ENCODE measurements around the gene PERCC1. TPM values are rescaled to one million over a fixed set of nuclear protein-coding genes. Genes with fewer than 3 reads are reported as not detected.

The PERCC1 gene
- not detected for total RNA-seq

GRCh38 chr16:1430759-1431496, at the start of gene PERCC1:
Gene PERCC1 (plus strand): TSS chr16:1431078. CDS start chr16:1432594, 1,516 bp downstream.

GRCh38 chr16:1414532-1415260, 16.2 kb upstream of the PERCC1 start, which contains the start of gene UNKL:
Gene UNKL (minus strand): TSS chr16:1414704. CDS start chr16:1414691, 13 bp downstream.

GRCh38 chr16:1443980-1444729, 13.3 kb downstream of the PERCC1 start, which contains the start of gene CCDC154:
Gene CCDC154 (minus strand): TSS chr16:1444556. CDS start chr16:1444322, 234 bp downstream.

GRCh38 chr16:1474796-1475551, 44.1 kb downstream of the PERCC1 start, which contains the start of gene CLCN7:
Gene CLCN7 (minus strand): TSS chr16:1475028. CDS start chr16:1474974, 54 bp downstream.

Other genes starting within 250 kb of the PERCC1 start
- not detected for gene TPSG1, start 205.8 kb upstream of the PERCC1 start, total RNA-seq
- gene TPSB2, start 200.9 kb upstream of the PERCC1 start, total RNA-seq, result 0.46 TPM
- not detected for gene TPSAB1, start 190.4 kb upstream of the PERCC1 start, total RNA-seq
- not detected for gene TPSD1, start 175.0 kb upstream of the PERCC1 start, total RNA-seq
- gene UBE2I, start 121.4 kb upstream of the PERCC1 start, total RNA-seq, result 48.7 TPM
- gene BAIAP3, start 97.4 kb upstream of the PERCC1 start, total RNA-seq, result 61.8 TPM
- gene TSR3, start 79.2 kb upstream of the PERCC1 start, total RNA-seq, result 43.6 TPM
- gene GNPTG, start 79.1 kb upstream of the PERCC1 start, total RNA-seq, result 31.1 TPM
- 16.4 TPM for gene UNKL, start 16.4 kb upstream of the PERCC1 start, total RNA-seq
- 12.0 TPM for gene UQCC4, start 10.3 kb upstream of the PERCC1 start, total RNA-seq
- gene CCDC154, start 13.5 kb downstream of the PERCC1 start, total RNA-seq, result 0.23 TPM
- 47.3 TPM for gene CLCN7, start 44.0 kb downstream of the PERCC1 start, total RNA-seq
- 0.23 TPM for gene PTX4, start 57.9 kb downstream of the PERCC1 start, total RNA-seq
- gene TELO2, start 62.3 kb downstream of the PERCC1 start, total RNA-seq, result 19.6 TPM
- gene TMEM204, start 102.6 kb downstream of the PERCC1 start, total RNA-seq, result 3.2 TPM
- 42.7 TPM for gene IFT140, start 181.0 kb downstream of the PERCC1 start, total RNA-seq
- 10.1 TPM for gene CRAMP1, start 181.3 kb downstream of the PERCC1 start, total RNA-seq
- gene JPT2, start 247.2 kb downstream of the PERCC1 start, total RNA-seq, result 35.1 TPM

All from diencephalon (tissue), 1 donor.